ENCODE measurements around the gene TTC7B.

DNA sequence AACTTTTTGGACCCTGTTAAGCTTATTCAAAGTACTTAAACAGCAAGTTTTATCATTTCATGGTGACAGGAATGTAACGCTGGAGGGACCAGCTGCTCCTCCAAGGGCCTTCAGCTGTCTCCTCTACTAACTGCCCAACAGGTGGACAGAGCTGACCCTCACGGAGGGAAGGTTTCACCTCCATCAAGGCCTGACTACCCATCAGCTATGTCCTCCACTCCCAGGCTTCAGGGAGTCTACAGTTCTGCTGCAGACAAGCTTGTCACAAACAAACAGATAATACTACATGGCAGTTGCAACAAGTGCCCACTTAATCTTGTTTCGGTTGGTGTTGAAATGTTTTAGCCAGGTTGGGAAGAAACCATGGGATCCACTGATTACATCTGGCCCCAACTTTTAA, 175.1 kb downstream of the TTC7B start:
- TF ChIP-seq, protein P1, sequence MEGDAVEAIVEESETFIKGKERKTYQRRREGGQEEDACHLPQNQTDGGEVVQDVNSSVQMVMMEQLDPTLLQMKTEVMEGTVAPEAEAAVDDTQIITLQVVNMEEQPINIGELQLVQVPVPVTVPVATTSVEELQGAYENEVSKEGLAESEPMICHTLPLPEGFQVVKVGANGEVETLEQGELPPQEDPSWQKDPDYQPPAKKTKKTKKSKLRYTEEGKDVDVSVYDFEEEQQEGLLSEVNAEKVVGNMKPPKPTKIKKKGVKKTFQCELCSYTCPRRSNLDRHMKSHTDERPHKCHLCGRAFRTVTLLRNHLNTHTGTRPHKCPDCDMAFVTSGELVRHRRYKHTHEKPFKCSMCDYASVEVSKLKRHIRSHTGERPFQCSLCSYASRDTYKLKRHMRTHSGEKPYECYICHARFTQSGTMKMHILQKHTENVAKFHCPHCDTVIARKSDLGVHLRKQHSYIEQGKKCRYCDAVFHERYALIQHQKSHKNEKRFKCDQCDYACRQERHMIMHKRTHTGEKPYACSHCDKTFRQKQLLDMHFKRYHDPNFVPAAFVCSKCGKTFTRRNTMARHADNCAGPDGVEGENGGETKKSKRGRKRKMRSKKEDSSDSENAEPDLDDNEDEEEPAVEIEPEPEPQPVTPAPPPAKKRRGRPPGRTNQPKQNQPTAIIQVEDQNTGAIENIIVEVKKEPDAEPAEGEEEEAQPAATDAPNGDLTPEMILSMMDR (IDR thresholded peaks at IDR 0.05; ENCODE audit: borderline replicate concordance, extremely low read depth, low read length, poor library complexity, severe bottlenecking) = no peak
- no peak for TF ChIP-seq EZH2 (IDR thresholded peaks at IDR 0.05; ENCODE audit: borderline replicate concordance, low read depth, low read length, severe bottlenecking)
